ENCODE data around the gene BRINP2. TPM values are rescaled to one million over a fixed set of nuclear protein-coding genes. Genes with fewer than 3 reads are reported as not detected.

The BRINP2 gene
- total and polyA plus RNA-seq, 2 of the 4 experiments (the other 2 are of a cell fraction) = not detected

GRCh38 chr1:177223359-177223758 is 52.6 kb downstream of the BRINP2 start:
- Histone ChIP-seq H3K14ac (replicated peaks; ENCODE audit: low read depth, low read length) (no peak overlapping the region), H4K8ac (ENCODE audit: low read depth in 2 of 2, low read length in 2 of 2) (no peak overlapping the region), H2BK5ac (ENCODE audit: low read depth, low read length, poor library complexity, severe bottlenecking) (no peak overlapping the region), H3K4me2 (ENCODE audit: low read depth, low read length) (no peak overlapping the region), H2AK9ac (replicated peaks; ENCODE audit: low read depth, low read length, poor library complexity) (no peak overlapping the region), H4K20me1 (ENCODE audit: insufficient read depth, low read length) (no peaks in the 10 kb centered on the region), H4K91ac (ENCODE audit: insufficient read depth, low read depth, low read length) (no peak overlapping the region), H3K9me1 (ENCODE audit: insufficient read depth, low read length) (no peaks in the 10 kb centered on the region), H3K27ac (ENCODE audit: insufficient read depth, low read length) (no peak overlapping the region), H2BK20ac (ENCODE audit: low read depth, low read length) (no peak overlapping the region), H3K4me1 (ENCODE audit: control insufficient read depth, insufficient read depth, low read length) (no peaks in the 10 kb centered on the region; the same call in 1 of the 2 replicates), H2BK15ac (ENCODE audit: low read depth, low read length) (no peak overlapping the region), H3K9ac (ENCODE audit: low read depth, low read length) (no peak overlapping the region), H2AK5ac (ENCODE audit: low read depth, low read length) (no peak overlapping the region), H3K18ac (ENCODE audit: low read depth, low read length) (no peak overlapping the region), H3K9me3 (ENCODE audit: control insufficient read depth, insufficient read depth, low read length) (no peaks in the 10 kb centered on the region), H3K4ac (ENCODE audit: low read depth, low read length) (no peak overlapping the region), H3K56ac (ENCODE audit: extremely low read depth, insufficient read depth, low read length) (no peak overlapping the region), H2AFZ (replicated peaks; ENCODE audit: low read length, poor library complexity) (no peak overlapping the region), H2BK120ac (ENCODE audit: low read depth, low read length) (no peak overlapping the region), H3K79me1 (ENCODE audit: low read depth in 1 of 2, low read length in 2 of 2) (no peaks in the 10 kb centered on the region), H3K23ac (ENCODE audit: low read depth, low read length) (no peak overlapping the region), H4K5ac (ENCODE audit: low read depth, low read length) (no peak overlapping the region), H3K36me3 (ENCODE audit: control insufficient read depth, insufficient read depth, low read length) (no peaks in the 10 kb centered on the region), H3K4me3 (ENCODE audit: insufficient read depth, low read depth, low read length) (no peak overlapping the region), H3K27me3 (ENCODE audit: control insufficient read depth, insufficient read depth, low read length) (peaks cover 2% of the 10 kb centered on the region; the same call in 1 of the 2 replicates)
- BruUV-seq (replicated peaks) = no TSS peak
- dilution Hi-C loops (cut with HindIII; ENCODE audit: low sequenced_read_pairs, unreplicated experiment) (no loop called here), intact Hi-C loops (cut with micrococcal nuclease) (no loop called here), in situ Hi-C loops (cut with MboI; ENCODE audit: low sequenced_read_pairs) (no loop called here)
- ChIA-PET CTCF (no interaction called here), POLR2A (ENCODE audit: unreplicated experiment) (no interaction called here)
- DNase-seq = no peak
- TF ChIP-seq BHLHE40 (IDR thresholded peaks at IDR 0.05; ENCODE audit: low read depth, low read length) (no peak), MXI1 (IDR thresholded peaks at IDR 0.05; ENCODE audit: borderline replicate concordance, low read depth, low read length) (no peak)
- WGBS, 2 experiments (ENCODE audit: extremely low coverage in 2 of 2, insufficient read length in 1 of 2) = no CpG with 5 or more reads among the region's 2 CpGs
- no peak for ATAC-seq (ENCODE audit: low read depth)

Data from IMR-90 (cell line).